Measurements from ENCODE around the gene NHEJ1.

NHEJ1 gene

DNA sequence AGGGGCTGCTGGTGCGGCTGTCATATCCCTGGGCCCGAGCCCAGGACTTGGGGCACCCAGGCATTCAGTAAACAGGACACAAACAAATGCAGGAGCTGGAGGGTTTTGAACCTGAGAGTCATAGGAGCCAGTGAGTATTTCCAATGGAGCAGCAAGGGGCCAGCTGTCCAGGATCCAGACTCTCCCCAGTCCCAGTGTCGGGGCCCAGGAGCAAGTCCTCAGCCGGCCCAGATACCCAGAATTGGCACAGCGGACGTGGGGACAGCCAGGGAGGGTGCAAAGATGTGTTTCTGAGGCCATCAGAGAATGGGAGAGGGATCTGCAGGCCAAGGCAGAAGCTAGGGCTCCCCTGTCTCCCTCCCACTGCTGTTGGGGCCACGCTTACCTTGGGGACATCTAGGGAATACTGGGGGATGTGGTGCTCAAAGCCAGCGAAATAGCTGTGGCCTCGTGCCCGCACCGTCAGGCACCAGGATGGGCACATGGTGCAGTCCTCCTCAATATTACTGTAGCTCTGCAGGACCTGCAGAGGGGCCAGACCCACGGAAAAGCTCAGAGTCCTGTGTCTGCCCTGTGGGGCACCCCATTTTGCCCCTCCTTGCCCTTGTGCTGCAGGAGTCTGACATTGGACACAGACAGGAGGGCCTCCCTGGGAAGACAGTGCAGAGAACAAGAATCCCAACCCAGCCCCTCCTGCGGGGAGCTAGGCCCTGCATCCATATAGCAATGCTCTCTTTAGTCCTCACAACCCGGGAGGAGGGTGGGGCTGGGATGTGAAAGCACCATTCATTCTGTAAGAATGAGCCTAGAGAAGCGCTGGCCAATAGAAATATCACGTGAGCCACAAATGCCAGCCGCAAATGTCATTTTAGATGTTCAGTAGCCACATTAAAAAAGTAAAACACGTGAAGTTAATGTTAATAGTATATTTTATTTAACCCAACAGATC, 134.7 kb downstream of the NHEJ1 start:
- TF ChIP-seq, protein P1, sequence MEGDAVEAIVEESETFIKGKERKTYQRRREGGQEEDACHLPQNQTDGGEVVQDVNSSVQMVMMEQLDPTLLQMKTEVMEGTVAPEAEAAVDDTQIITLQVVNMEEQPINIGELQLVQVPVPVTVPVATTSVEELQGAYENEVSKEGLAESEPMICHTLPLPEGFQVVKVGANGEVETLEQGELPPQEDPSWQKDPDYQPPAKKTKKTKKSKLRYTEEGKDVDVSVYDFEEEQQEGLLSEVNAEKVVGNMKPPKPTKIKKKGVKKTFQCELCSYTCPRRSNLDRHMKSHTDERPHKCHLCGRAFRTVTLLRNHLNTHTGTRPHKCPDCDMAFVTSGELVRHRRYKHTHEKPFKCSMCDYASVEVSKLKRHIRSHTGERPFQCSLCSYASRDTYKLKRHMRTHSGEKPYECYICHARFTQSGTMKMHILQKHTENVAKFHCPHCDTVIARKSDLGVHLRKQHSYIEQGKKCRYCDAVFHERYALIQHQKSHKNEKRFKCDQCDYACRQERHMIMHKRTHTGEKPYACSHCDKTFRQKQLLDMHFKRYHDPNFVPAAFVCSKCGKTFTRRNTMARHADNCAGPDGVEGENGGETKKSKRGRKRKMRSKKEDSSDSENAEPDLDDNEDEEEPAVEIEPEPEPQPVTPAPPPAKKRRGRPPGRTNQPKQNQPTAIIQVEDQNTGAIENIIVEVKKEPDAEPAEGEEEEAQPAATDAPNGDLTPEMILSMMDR (IDR thresholded peaks at IDR 0.05; ENCODE audit: low read depth, low read length), result no peak
- DNase-seq (ENCODE audit: low read depth in 2 of 2), result no peak

More for the DNA sequence above, 134.7 kb downstream of the NHEJ1 start:
- H3K4me3 ChIP-seq (replicated peaks in 1 of 2; ENCODE audit: low read depth in 2 of 2, low read length in 2 of 2), result no peak overlapping the region
